NCI-H187 (cell line): ENCODE measurements around the gene CDAN1.
"Not testable (repeated sequence)": the region's sequence is repeated elsewhere in the genome, so short reads cannot be mapped to it uniquely, and the experiment has no call there.

Source experiments
- DNase-seq, 2 experiments: peaks; one replicate each; lab custom pipeline; 2025; lab: John Stamatoyannopoulos, UW

CDAN1 gene

DNA sequence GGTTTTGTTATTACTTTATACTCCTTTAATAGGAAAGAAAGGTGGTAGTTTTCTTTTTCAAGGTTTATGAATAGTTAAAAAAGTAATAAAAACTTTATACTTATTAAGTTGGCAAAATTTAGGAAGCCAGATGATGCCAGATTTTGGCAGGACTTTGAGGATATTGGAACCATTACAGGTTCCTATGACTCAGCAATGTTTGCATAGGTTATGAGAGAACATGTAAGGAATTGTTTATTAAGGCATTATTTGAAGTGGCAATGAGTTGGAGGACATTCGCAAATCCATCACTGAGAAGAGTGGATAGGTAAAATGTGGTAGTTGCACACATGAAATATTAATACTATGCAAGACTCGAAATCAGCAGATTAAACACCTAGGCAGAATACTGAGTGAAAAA is 29.9 kb downstream of the CDAN1 start:
- DNase-seq = no peak

DNA sequence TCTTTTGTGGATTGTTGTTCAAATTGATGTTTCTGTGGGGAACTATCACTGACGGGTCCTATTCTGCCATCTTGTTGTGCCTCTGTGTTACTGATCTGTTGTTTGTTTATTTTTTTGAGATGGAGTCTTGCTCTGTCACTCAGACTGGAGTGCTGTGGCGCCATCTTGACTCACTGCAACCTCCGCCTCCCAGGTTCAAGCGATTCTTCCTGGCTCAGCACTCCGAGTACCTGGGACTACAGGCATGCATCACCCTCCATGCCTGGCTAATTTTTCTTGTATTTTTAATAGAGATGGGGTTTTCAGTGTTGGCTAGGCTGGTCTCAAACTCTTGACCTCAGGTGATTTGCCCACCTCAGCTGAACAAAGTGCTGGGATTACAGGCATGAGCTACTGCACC is 31.6 kb downstream of the CDAN1 start:
- no peak for DNase-seq

DNA sequence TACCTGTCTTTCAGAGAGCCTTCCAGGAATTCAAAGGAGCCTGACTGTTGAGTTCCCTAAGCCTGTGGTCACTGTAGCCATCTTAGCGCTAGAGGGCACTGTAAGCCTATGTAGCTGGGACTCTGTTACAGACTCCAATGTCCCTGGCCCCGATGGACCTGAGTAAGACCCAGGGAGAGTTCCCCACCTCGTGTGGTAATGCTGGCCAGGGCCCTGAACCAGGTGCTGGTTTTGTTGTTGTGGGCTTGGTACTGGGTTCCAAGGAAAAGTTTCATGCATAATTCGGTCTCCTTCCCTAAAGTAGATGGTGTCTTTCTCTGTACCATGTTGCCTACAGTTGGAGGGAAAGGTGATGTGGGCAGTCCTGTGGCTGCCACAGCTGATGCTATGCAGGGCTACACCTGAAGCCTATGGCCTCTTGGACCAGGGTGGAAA is 32.4 kb downstream of the CDAN1 start:
- DNase-seq = no peak

DNA sequence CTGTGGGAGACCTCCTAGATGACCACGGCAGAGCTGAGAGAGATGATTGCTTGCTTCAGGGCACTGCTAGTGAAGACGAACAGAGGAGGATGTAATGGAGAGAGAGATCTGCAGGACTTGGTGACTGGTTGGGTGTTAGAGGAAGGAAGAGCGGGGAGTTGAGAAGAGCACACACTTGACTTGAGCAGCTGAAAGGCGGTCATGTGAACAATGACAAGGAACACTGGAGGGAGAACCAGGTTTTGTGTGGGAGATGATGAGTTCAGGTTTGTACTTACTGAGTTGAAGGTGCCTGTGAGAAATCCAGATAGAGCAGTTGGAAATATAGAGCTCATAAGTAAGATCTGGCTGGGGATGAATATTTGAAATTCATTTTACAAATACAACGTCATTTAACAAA is 40.3 kb downstream of the CDAN1 start:
- DNase-seq = no peak

DNA sequence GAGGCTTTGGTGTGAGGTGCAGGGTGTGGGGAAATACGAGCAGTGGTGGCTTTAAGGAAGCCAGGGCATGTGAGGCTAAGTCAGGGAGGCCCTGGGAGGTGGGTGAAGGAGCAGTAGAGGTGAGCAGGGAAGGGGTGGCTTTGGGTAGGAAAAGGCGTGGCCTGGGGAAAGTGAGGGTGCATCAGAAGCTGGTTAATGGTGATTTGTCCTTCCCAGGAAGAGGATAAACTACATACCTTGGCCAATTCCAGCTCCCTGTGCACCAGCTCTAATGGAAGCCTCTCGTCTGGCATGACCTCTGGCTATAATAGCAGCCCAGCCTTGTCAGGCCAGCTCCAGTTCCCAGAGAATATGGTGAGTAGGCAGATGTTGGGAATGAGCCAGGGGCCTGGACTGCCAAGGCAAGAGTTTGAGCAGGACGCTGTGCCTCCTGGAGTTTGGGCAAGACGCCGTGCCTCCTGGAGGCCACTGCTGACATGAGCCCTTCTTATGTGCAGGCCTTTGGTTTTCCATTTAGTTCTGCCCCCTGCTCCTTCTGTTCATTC is 41.3 kb downstream of the CDAN1 start:
- no peak for DNase-seq

DNA sequence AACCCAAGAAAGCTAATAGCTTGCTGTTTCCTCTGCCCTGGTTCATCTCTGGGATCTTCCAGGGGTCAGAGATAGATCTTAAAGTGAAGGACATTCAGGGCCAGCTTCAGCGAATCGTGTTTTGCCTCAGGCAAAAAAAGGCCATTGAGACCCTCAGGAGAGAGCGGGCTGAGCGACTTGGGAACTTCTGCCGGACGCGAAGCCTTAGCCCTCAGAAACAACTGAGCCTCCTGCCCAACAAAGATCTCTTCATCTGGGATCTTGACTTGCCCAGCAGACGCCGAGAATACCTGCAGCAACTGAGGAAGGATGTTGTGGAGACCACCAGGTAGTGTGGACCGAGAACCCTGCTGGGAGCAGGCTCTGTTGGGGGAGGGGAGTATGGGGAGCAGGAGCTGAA is 42.5 kb downstream of the CDAN1 start:
- DNase-seq = no peak

DNA sequence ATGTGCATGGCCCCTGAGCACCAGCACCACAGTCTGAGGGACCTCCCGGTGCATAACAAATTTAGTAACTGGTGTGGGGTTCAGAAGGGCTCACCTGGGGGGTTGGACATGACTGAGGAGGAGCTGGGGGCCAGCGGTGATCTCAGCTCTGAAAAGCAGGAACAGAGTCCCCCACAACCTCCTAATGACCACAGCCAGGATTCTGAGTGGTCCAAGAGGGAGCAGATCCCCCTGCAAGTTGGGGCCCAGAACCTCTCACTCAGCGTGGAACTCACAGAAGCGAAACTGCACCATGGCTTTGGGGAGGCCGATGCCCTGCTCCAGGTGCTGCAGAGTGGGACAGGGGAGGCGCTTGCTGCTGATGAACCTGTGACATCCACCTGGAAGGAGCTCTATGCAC is 43.0 kb downstream of the CDAN1 start:
- no peak for DNase-seq

DNA sequence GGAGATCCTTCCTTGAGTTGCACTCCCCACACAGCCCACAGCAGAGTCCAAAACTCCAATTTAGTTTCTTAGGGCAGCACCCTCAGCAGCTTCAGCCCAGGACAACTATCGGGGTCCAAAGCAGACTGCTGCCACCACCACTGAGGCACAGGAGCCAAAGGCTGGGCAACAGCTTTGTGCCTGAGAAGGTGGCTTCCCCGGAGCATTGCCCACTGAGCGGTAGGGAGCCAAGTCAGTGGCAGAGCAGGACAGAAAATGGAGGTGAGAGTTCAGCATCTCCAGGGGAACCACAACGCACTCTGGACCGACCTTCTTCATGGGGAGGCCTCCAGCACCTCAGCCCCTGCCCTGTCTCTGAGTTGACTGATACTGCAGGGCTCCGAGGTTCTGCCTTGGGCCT is 43.4 kb downstream of the CDAN1 start:
- DNase-seq = no peak

DNA sequence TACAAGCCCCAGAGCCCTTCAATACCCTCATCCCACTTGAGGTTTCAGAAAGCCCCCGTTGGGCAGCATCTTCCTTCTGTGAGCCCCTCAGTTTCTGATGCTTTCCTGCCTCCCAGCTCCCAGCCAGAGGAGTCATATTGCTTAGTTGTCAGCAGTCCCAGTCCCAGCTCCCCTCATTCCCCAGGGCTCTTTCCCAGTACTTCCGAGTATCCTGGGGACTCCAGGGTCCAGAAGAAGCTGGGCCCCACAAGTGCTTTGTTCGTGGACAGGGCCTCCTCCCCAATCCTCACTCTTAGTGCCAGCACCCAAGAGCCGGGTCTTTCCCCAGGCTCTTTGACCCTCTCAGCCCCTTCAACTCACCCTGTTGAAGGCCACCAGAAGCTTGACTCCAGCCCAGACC is 43.9 kb downstream of the CDAN1 start:
- DNase-seq = no peak

DNA sequence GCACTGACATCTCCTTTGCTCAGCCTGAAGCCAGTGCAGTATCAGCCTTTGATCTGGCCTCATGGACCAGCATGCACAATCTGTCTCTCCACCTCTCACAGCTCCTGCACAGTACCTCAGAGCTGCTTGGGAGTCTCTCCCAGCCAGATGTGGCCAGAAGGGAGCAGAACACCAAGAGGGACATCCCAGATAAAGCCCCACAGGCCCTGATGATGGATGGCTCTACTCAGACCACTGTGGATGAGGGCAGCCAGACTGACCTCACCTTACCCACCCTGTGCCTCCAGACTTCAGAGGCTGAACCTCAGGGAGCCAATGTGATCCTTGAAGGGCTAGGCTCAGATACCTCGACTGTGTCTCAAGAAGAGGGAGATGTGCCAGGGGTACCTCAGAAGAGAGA is 44.4 kb downstream of the CDAN1 start:
- DNase-seq = no peak

DNA sequence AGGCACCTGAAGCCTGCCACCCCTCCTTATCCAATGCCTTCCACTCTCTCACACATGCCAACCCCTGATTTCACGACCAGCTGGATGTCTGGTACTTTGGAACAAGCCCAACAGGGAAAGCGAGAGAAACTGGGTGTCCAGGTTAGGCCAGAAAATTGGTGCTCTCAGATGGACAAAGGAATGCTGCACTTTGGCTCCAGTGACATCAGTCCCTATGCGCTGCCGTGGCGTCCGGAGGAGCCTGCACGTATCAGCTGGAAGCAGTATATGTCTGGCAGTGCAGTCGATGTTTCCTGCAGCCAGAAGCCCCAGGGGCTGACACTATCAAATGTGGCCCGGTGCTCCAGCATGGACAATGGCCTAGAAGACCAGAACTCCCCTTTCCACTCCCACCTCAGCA is 45.2 kb downstream of the CDAN1 start:
- no peak for DNase-seq

DNA sequence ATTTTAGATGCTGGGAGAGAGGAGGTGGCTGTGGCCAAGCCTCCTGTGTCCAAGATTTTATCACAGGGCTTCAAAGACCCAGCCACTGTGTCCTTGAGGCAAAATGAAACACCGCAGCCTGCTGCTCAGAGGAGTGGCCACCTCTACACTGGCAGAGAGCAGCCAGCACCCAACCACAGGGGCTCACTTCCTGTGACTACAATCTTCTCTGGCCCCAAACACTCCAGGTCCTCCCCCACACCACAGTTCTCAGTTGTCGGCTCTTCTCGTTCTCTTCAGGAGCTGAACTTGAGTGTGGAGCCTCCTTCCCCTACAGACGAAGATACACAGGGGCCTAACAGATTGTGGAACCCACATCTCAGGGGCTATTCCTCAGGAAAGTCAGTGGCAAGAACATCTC is 45.6 kb downstream of the CDAN1 start:
- no peak for DNase-seq

DNA sequence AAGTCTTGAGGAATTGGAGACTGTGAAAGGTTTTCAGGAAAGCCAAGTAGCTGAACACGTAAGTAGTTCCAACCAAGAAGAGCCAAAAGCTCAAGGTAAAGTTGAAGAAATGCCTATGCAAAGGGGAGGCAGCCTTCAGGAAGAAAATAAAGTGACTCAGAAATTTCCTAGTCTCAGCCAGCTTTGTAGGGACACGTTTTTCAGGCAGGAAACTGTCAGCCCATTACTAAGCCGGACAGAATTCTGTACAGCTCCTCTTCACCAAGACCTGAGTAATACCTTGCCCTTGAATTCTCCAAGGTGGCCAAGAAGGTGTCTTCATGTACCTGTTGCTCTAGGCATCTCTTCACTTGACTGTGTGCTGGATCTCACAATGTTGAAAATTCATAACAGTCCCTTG is 48.6 kb downstream of the CDAN1 start:
- no peak for DNase-seq

DNA sequence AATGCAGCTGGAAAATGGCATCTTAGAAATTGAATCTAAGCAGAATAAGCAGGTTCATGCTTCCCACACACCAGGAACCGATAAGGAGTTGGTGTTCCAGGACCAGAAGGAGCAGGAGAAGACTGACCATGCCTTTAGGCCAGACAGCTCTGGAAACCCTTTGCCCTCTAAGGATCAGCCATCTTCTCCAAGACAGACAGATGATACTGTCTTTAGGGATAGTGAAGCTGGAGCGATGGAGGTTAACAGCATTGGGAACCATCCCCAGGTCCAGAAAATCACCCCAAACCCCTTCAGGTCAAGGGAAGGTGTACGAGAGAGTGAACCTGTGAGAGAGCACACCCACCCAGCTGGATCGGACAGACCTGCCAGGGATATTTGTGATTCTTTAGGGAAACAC is 49.2 kb downstream of the CDAN1 start:
- no peak for DNase-seq

DNA sequence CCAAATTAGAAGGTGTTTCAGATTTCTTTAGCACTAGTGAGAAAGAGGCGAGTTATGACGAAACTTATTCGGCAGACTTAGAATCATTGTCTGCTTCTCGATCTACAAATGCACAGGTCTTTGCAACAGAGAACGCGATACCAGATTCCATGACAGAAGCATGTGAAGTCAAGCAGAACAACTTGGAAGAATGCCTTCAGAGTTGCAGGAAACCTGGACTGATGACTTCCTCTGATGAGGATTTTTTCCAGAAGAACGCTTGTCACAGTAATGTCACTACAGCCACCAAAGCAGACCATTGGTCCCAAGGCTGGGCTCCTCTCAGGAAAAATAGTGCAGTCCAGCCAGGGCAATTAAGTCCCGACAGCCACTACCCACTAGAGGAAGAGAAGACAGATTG is 50.6 kb downstream of the CDAN1 start:
- DNase-seq = no peak

DNA sequence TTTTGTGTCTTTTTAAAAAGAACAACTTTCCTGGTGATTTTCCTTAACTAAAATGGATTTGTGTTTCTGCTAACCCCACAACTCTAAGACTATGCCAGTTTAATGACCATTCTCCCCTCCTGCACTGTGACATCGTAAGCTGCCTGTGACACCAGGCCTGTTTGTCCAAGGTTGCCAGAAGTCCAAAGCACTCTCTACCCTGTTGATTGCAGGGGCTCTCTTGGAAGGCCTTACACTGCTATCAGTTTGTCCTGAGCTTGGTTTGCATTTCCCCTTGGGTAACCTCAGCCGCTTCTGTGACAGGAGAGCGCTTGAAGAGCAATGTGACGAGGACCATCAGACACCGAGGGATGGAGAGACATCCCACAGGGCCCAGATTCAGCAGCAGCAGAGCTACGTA is 55.8 kb downstream of the CDAN1 start:
- no peak for DNase-seq

DNA sequence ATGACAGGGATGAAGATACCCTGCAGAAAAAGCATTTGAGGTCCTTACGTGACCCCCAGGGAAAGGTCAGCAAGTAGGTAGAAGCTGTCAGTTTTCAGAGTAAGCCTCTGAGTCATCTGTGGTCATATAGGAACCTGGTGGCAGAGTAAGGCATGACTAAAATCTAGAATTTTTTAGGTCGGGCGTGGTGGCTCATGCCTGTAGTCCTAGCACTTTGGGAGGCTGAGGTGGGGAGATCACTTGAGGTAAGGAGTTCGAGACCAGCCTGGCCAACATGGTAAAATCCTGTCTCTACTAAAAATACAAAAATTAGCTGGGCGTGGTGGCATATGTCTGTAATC is 56.8 kb downstream of the CDAN1 start:
- not testable (repeated sequence) for DNase-seq

DNA sequence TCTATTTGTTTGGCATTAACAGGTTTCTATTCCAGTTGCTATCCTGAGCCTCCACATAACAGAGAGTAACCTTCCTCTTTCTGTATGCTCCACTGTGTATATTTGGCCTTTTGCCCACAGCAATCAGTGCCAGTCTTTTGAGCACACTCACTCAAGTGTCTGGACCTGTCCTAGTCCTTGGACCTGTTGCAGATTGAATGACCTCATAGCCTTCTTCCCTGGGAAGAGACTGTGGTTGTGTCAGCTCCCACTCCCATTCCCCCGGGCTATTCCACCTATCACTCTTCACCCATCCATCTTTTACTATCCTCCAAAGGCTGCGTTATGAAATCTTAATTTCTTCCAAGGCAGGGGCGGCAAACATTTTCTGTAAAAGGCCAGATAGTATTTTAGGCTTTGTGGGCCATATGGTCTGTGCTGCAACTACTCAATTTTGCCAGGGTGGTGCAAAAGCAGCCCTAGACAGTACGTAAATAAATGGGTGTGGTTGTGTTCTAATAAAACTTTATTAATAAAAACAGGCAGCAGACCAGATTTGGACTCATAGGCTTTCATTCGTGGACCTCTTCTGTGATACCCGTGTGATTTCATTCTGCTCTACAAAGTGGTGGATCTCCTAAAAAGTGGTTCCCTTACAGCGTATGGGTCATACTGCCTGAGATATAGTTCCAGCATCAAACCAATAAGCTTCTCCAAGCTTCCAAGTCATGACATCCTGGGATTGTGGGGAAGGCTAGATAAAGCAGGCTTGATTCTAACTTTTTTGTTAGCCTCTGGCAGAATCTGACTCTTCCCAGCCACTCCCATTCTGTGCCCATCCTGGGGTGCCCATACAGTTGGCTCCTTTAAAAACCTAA is 57.4 kb downstream of the CDAN1 start:
- DNase-seq = no peak

DNA sequence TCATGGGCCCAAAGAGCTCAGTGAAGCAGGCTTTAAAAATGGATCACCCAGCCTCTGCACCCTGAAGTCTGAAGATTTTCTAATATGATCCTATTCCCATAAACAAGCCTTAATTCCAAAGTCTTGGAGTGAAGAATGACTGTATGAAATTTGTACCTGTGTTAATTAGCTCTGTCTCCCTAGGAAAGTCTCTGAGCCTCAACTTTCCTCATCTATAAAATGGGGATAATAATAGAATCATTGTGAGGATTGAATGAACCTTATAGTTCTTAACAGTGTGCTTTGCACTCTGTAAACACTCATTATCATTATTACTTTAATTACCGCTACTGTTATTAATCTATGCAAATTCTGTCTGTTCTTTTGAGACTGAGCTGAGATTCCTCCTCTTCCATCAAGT is 61.9 kb downstream of the CDAN1 start:
- no peak for DNase-seq

DNA sequence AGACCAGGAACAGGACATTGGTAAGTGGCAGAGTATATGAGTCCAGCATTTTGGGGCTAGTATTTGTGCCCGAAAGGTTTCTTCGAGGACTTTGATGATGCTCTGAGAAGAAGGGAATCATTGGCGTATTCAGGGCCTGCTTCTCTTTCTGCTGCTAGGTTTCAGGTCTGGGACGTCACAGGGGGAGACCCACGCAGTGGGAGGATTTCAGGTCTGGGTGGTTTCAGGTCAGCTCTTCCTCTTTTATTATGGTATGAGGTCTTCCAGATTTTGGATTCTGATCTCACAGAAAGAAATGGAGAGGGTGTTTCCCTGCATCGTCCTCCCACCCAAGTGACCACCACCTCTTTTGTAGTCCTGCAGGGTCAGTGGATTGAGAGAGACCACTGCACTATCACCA is 62.5 kb downstream of the CDAN1 start:
- no peak for DNase-seq
